DMS114 treated with DMSO at 0.1 percent for 48 hours (cell line): Measurements from ENCODE around the gene MSI2.

Experiments
- DNase-seq: peaks from one replicate; lab custom pipeline; 2025; ENCODE audit not compliant: unreplicated experiment; lab: John Stamatoyannopoulos, UW

Gene MSI2

DNA sequence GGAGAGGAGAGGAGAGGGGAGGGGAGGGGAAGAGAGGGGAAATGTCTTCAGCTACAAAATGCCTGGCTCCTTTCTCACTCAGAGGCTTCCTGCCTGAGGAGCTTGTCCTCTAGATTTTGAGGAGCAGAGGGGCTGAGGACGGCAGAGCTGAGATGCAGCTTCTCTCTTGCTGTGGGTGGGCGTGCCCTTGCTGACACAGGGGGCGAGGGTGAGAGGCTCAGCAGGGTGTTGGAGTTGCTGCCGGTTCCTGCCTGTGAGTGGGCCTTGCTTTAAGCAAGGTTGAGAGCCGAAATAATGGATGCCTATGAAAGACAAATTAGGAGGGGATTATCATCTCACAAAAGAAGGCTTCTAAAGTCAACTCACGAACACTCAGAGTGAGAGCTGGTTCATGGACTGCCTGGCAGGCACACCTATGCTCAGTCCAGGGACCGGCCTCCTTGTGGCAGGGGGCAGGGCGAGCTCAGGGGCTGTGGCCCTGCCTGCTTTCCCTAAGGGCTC, 215.6 kb downstream of the MSI2 start:
- no peak for DNase-seq

DNA sequence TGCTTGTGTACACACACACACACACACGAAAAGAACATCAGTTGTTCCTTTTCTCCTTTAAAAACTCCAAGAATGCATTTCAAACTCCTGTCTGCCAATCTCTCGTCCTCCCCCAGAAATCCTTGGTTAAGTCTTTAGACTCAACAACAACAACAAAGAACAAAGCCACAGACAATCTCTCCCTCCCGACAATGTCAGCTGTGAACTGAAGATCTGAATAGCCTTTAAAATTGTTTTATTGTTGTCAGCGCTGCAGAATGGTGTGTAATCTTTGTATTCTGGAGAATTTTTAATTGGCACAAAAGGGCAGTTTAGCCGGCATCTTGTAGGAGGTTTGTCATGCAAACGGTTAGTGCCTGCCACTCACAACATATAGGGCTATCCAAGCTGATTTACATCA, 219.5 kb downstream of the MSI2 start:
- no peak for DNase-seq

DNA sequence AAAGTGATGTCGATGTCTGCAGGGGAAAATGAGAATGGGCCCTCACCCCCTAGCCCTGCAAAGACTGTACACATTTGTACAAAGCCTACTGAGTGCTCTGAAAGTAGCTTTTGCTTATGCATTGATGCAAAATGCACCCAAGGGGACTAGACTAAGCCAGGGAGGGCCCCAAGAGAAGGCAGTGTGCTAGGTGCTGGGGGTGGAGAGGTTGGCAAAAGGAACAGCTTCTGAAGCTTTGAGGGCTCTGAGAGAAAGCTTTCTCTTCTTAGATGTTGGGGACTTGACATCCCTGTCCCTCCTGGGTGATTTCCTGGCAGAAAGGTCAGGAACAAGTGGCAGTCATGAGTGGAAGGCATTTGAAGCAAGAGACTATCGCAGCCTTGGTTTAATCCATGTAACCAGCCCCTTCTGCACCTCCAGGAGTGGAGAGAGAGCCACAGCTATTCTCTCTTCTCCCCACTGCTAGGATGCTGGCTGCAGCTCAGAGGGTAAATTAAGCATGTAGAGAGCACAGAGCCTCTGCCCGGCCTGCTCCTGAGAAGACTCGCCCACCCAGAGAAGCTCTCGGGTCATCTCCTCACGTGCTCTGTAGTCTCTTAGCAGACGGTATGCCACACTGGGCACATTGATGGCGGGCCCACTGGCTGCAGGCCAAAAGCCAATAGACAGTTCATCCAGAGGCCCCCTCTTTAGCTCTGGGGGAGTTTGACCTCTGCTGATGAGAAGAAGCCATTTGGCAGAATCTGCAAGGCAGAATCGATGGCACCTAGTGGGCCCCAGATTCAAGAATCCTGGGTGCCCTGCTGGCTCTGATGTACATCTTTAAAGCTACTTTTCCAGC, 221.4 kb downstream of the MSI2 start:
- DNase-seq, result no peak

DNA sequence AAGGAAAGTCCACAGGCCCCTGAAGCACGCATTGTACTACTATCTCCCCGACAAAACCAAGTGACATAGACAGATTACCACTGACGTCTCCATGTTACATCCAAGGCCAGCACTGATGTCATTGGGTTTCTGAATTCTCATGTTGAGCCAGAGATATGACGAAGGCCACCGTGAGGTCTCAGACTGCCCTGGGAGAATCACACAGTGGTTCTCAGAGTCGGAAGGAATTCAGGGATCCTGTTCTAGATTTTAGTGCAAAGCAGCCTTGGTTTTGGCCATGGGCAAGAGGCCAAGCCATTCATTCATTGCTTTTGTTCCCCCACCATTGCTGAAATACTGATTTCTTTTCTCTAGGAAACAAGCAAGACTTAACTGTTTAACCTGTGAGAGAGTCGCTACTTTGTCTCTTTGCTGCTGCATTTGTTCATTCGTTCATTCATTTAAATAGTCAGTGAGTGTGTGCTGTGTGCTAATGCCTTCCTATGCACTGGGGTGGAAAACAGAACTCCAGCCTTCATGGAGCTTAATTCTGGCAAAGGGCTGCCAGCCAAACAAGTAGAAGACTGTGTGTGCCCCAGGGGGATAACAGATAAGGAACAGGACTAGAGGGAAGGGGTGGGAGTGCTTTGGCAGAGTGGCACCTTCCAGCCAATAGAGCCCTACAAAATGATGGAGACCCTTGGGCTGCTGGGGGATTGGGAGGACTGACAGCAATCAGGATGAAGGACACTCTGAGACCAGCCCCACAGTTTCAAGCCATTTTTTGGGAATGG, 222.3 kb downstream of the MSI2 start:
- DNase-seq, result no peak

DNA sequence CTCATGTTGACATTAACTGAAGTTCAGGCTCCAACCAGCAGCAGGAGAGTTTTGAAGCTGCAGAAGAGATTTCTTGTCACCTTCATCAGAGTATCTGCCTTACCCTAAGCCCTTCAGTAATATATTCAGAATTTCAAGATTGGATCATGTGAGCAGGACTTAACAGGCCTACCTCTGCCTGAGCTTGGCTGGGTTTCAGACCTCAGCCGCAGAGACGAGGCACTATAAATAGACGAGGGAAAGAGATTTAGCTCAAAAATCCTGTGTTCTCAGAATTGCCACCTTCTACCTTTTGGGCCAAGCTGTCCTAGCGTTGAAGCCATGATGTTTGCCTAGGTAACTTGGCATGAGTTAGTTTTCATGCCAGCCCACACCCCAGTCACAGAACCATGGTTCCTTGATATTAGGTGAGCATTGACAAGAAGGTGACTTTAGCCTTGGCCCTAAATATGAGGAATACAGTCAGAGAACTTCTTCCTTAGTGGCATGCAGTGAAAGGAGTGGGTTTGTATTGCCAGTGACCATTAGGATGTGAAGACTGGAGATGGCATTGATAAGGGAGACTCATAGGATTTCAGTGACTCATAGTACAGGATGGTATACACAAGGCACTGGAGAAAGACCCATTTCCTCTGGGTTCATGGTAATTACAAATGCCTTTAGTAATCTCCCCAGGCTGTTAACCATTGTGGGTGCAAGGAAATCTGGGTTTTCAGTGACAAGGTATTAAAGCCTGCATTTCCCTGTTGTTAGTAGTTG, 224.3 kb downstream of the MSI2 start:
- no peak for DNase-seq

DNA sequence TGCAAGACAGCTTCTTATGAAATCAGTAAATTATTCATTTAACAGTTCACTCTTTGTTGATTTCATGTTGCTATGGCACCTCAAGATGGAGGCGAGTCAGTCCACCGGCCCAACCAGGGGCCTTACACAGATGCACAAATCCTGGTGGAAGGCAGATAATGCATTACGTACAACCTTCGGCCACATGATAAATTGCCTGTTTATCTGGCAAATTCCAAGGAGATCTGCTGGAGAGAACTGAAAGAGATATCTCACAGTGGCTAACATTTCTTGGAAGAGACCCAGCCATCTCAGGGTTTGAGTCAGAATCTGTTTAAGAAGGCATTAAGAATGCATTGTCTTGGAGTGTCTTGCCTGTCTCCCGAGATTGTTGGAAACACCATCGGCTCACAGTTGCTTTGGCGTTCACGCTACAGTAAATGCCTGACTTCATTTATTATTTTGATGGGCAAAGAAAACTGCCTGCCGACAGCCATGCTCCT, 225.6 kb downstream of the MSI2 start:
- no peak for DNase-seq

DNA sequence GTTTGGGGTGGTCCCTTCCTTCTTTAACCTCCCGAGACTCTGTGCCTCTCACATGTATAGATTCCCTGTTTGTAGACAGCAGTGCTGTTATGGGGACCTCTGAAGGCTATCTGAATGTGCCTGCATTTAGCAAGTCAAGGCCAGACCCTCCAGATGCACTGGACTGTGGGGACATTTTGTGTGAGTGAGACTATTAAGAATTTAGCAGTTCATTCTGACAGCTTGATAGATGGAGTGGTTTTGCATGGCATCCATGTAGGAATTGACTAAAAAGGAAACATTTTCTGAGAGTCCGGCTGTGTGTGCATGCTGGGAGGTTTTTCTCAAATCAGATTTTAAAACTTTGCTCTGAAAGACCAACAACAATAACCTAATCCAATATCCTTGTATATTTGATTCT, 226.3 kb downstream of the MSI2 start:
- DNase-seq, result no peak

DNA sequence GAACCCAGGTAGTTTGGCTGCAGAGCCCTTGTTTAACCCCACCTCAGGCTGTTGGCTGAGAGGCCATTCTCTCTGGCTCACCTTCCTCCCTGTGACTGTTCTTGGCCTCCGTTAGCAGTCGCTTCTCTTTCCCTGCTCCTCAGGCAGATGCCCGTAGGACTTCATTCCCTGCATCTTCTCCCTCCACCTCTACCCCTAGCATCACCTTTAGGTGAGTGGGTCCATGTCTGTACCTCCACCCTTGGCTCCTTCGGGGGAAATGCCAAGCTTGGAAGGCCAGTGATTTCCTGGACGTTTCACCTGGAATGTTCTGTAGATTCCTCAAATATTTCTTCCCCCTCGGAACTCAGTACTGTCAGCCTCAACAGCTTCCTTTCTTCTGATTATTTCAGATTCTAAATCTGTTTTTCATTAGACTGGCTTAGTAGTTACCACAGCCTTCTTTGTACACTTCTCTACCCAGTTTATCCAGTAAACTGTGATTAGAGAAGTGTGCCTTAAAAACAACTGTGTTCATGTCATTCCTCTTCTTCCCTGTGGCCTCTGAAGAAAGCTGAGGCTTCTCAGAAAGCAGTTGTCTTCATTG, 227.9 kb downstream of the MSI2 start:
- no peak for DNase-seq

DNA sequence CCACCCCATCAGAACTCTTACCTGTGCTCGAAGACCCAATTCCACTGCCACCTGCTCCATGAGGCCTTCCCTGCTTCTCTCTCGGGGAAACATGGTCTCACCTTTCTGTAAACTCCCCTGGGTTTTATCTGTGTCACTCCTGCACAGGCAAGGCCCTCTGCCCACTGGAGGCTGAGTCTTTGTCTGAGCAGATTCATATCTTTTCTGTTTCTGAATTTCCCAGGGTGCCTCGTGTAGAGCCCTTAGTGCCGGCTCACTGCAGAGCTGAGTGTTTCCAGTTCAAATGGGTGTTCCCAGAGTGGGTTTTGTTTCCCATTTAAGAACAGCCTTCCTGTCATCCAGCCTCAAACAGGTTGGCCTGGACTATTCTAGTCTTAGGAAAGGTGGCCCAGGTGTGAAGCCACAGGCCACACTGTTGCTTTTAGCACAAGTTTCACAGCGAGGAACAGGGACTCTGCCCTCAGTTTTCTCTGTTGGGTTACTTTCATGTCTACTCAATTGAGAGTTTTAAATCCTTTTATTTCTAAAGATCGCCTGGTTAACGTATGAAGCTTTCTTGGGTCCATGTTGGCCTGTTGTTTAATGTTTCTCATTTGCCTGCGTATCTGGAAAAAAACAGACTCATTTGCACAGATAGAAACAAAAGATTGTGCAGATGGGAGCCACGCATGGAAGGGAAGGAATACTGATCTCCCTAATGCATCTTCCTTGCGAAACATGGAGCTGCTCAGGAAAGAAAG, 228.7 kb downstream of the MSI2 start:
- DNase-seq, result no peak

DNA sequence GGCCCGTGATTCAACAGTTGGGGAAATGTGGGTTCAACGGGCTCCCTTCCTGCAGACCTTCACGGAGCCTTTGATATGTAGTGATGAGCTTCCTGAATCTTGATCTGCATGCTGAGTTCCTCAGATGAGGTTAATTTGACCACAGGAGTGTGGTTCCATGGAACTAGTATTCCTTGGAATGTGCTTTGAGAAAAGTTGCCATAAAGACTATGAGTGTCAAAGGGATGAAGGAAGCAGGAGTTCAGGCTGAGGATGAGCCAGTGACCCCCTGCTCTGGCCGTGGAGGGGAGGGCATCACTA, 229.2 kb downstream of the MSI2 start:
- no peak for DNase-seq

DNA sequence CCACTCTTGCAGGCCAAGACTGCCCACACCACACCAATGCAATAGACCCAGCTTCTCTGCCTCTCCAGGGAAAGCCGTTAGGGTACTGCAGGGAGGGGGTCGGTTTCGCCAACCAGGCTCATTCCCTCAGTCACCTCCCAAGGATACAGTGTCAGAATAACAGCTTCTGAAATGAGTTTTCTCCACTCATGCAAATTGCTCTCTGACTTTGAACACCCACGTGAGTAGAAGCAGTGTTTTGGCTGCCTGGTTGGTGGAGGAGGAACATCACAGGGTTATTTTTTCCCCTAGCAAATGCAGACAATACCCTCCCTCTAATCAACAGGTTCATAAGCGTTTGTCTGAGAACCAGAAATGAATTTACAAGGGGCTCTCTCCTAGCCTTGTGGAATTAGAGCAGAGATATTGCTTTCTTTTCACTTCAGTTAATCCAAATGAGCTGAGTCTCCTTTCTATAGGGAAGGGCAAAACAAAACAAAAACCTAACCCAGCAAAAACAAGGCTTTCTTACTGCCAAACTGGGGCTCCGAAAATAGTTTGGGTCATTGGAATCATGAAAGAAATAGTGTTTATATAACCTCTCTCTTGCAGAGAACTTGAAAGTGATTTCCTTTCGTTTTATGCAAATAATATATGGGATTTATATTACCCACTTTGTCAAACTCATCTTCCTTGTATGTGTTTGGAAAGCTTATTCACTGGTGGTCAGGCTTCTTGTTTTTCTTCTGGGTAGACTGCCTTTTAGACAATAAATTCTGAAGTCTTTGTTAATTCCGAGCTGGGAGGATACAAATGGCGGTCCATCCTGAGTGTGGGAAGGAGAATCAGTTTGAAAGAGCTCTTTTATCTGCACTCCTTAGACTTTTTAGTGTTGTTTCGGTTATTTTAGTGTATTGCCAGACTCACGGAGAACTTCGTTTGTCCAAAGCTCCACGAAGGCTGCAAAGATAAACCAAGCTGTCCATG, 229.9 kb downstream of the MSI2 start:
- no peak for DNase-seq

DNA sequence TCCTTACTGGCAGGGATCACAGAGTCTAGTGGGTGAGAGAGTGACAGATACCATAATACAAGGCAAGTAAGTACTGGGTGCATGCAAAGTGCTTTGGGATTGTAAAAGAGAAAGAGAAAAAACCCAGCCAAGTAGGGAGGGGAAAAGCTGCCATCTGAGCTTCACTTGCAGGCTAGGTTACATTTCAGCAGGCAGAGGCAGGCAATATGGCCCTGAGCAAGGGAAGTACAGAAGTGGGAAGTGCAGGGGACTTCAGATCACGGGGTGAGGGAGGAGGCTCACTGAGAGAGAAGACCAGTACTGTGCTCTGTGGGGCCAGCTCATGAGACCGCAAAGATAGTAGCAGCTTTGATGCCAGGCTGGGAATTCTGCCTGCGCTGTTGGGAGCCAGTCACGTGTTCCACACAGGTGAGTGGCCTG, 230.6 kb downstream of the MSI2 start:
- no peak for DNase-seq

DNA sequence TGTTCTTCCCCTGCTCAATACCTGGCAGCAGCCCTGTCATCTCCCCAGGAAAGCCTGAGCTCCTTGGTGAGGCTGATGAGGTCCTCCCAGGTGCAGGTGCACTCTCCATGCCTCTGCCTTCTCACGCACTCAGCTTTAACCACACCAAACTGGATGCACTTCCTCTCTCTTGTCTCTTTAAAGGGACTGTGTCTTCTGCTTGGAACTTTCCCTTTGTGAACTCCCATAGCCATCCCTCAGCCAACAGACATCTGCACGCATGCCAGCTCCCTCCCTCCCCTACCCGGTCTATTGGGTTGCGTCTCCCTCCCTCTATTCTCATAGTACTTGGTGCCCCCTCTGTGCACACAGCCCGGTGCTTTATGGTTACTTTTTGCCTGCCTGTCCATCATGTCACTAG, 231.2 kb downstream of the MSI2 start:
- DNase-seq, result no peak

DNA sequence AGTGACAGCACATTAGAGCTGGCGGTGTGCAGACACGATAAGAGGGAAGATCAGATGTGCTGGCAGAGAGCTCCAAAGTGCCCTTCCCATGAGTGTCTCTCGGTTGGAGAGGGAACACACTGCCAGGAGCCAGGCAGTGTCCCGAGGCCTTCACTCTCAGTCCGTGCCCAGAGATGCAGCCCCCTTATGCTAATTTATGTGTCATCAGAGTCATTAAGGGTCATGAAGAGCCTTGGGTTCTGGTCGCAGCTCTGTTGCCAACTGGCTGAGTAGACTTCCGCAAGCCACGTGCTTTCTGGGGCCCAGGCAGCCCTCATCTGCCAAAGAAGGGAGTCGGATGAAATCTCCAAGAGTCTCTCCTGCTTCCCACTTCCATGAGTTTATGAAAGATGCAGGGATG, 232.5 kb downstream of the MSI2 start:
- no peak for DNase-seq

DNA sequence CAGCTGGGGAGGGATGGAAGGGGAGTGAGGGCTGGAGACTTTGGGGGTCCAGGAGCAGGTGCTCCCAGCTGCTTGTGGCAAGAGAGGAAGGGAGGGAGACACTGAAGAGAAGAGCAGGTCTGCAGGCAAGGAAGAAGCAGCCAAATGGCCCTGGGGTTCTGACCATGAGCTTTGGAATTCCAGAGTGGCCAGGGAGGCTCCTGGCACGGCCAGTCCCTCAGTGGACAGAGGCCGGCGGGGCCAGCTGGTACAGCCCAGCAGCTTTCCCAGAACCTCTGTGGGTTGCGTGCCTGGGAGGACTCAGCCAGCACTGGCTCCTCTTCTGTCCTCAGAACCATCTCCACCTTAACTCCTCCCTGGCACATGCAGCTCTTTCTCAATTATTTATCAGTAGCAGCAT, 233.0 kb downstream of the MSI2 start:
- DNase-seq, result no peak

DNA sequence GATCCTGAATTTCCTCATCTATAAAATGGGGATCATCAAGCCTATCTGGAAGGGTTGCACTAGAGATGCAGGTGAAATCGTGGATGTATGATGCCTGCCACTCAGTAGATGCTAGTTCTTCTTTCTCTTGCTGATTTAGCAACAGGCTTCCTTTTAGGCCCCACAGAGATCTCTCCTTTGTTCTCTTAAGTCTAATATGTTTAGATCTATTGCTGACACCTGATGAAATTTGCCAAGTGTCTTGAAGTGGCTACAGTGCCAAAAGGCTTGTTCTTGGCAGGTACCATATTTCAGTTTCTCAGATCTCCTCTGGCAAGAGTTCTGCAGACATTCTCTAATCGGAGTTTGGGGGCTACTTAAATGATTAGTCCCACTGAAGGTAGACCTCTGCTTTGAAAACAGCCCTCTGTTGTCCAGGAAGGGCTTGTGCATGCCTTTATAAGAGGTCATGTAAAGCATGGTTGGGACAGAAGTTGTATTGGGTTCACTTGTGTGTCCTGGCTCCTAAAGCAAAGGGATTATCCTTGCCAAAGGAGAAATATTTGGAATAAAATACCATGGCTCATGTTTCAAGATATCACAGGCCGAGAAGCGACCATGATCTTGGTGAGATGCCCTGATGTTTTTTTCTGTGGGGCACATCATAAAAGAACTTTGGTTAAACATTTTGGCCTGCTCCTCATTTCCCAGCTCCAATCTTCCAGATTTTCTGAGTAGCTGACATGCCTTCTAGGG, 234.0 kb downstream of the MSI2 start:
- no peak for DNase-seq

DNA sequence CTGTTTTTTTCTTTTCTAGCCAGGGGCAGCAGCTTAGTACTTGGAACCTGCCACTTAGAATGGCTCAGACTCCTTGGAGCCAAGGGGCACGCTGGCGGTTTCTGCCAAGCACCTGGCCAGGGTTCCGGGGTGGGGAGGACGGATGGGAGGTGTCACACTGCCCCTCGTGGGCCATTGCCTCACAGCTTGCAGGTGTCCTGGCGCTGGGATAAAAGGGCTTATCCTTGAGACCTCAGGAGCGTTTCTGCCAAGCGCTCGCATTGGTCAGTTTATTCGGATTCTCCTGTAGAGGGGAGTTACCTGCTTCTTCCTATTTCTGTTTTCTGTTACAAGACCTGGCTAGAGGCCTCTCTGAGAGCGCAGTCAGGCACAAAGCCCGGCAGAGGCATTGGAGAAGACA, 234.6 kb downstream of the MSI2 start:
- DNase-seq, result no peak

DNA sequence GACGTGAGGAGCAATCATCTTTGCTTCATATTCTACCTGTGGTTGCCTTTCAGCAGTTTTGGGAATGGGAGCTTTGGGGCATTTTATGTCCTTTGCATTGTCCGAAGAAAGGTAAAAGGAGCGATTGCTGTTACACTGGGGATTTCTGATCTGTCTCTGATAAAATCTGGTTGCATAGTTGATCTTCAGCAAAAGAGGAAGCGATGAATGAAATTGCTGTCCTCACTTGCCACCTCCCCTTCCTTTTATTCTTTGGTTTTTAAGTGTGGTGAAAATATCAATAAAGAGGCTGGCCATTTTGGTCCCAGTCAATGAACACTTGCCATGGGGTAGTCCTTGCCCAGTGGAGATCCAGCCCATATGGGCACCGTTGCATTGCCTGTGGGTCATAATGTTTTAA, 236.8 kb downstream of the MSI2 start:
- DNase-seq, result no peak

DNA sequence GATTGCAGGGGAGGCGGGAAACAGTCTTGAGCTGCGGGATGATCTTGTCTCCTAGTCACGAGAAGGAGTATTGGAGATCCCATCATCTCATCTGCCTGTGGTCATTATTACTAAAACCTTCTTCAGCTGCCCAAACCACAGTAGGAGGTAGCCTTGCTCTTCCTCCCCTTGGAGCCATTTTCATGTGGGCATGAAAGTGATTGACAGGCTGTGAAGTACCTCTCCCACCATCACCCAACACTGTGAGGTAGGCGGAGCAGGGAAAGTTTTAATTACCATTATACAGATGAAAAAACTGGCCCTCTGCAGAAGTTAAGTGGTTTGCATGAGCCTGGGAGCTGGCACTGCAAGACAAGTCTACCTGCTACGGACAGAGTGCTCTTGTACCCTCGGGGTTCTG, 237.3 kb downstream of the MSI2 start:
- no peak for DNase-seq
